Activated CD8-positive, alpha-beta memory T cell treated with anti-CD3 and anti-CD28 coated beads, Interleukin-2, amount 50 U/mL, for 24 hours (primary cell): ENCODE data around the gene RELB.

Experiments used
- DNase-seq: peaks from one replicate; pipeline ENCODE4 v3.0.0-alpha.2; 2020; ENCODE audit errors: extremely low read depth

The RELB gene

GRCh38 chr19:45059258-45059965 is 58.1 kb downstream of the RELB start:
- peak; percentile 63 for DNase-seq

GRCh38 chr19:45061965-45062364 is 60.7 kb downstream of the RELB start:
- DNase-seq: no peak

GRCh38 chr19:45063851-45064801 is 62.9 kb downstream of the RELB start:
- no peak for DNase-seq

- no peak for DNase-seq
These were observed 65.8 kb downstream of the RELB start for GRCh38 chr19:45066921-45067661.

GRCh38 chr19:45068041-45068440 is 66.8 kb downstream of the RELB start:
- DNase-seq: no peak

- no peak for DNase-seq
These were observed 67.8 kb downstream of the RELB start for GRCh38 chr19:45069056-45069455.

GRCh38 chr19:45070214-45070613 is 69.0 kb downstream of the RELB start:
- no peak for DNase-seq

GRCh38 chr19:45070861-45071544 is 69.7 kb downstream of the RELB start:
- DNase-seq: no peak

GRCh38 chr19:45071545-45071938 is 70.3 kb downstream of the RELB start:
- DNase-seq: no peak

- DNase-seq: no peak
These were observed 70.9 kb downstream of the RELB start for GRCh38 chr19:45071969-45072790.

GRCh38 chr19:45074744-45075300 is 73.6 kb downstream of the RELB start:
- no peak for DNase-seq

GRCh38 chr19:45075301-45076028 is 74.2 kb downstream of the RELB start:
- DNase-seq: no peak

GRCh38 chr19:45076029-45076850 is 75.0 kb downstream of the RELB start, which contains the start of gene ZNF296:
Gene ZNF296 (minus strand): TSS chr19:45076478. CDS start chr19:45076373, 105 bp downstream.
- DNase-seq: peak; percentile 52

GRCh38 chr19:45076851-45077730 is 75.8 kb downstream of the RELB start:
- DNase-seq: no peak

GRCh38 chr19:45078390-45079062 is 77.3 kb downstream of the RELB start:
- DNase-seq: no peak

GRCh38 chr19:45079063-45079910 is 78.0 kb downstream of the RELB start, which contains the start of gene GEMIN7:
Gene GEMIN7 (plus strand): TSS chr19:45079260. CDS start chr19:45090115, 10,855 bp downstream.
- peak; percentile 44 for DNase-seq
